ENCODE data around the gene PRKCA.

PRKCA gene

GRCh38 chr17:66755944-66756290 lies 453.5 kb downstream of the PRKCA start:
- no peak for DNase-seq

- no peak for DNase-seq
Observed at GRCh38 chr17:66760324-66760723, 457.9 kb downstream of the PRKCA start.

- DNase-seq = no peak
Observed at GRCh38 chr17:66762276-66762675, 459.9 kb downstream of the PRKCA start.

- DNase-seq = no peak
Observed at GRCh38 chr17:66763056-66763455, 460.6 kb downstream of the PRKCA start.

GRCh38 chr17:66764506-66764905 lies 462.1 kb downstream of the PRKCA start:
- DNase-seq = peak; percentile 73

GRCh38 chr17:66767154-66767933 lies 464.9 kb downstream of the PRKCA start:
- DNase-seq = no peak

GRCh38 chr17:66769911-66770310 lies 467.5 kb downstream of the PRKCA start:
- no peak for DNase-seq

- no peak for DNase-seq
Observed at GRCh38 chr17:66772148-66772812, 469.9 kb downstream of the PRKCA start.

GRCh38 chr17:66775271-66775670 lies 472.9 kb downstream of the PRKCA start:
- DNase-seq = no peak

GRCh38 chr17:66775881-66776400 lies 473.5 kb downstream of the PRKCA start:
- no peak for DNase-seq

GRCh38 chr17:66776999-66777688 lies 474.7 kb downstream of the PRKCA start:
- no peak for DNase-seq

- DNase-seq = no peak
Observed at GRCh38 chr17:66777689-66778225, 475.3 kb downstream of the PRKCA start.

- no peak for DNase-seq
Observed at GRCh38 chr17:66778531-66779236, 476.3 kb downstream of the PRKCA start.

- no peak for DNase-seq
Observed at GRCh38 chr17:66779237-66779606, 476.8 kb downstream of the PRKCA start.

- DNase-seq = no peak
Observed at GRCh38 chr17:66781135-66781534, 478.7 kb downstream of the PRKCA start.

- no peak for DNase-seq
Observed at GRCh38 chr17:66782851-66783250, 480.4 kb downstream of the PRKCA start.

GRCh38 chr17:66783656-66784381 lies 481.4 kb downstream of the PRKCA start:
- no peak for DNase-seq

- no peak for DNase-seq
Observed at GRCh38 chr17:66784621-66785364, 482.4 kb downstream of the PRKCA start.

- no peak for DNase-seq
Observed at GRCh38 chr17:66786107-66786506, 483.7 kb downstream of the PRKCA start.

- DNase-seq = no peak
Observed at GRCh38 chr17:66787914-66788313, 485.5 kb downstream of the PRKCA start.

- DNase-seq = no peak
Observed at GRCh38 chr17:66789093-66789492, 486.7 kb downstream of the PRKCA start.
